ENCODE measurements around the gene GNB3. TPM values are rescaled to one million over a fixed set of nuclear protein-coding genes. Genes with fewer than 3 reads are reported as not detected.

The GNB3 gene
- total and polyA plus RNA-seq, 2 donors (not counting 3 experiments of a cell fraction or from before 2014, with no cell fraction given), result 9.4 to 12.0 TPM

DNA sequence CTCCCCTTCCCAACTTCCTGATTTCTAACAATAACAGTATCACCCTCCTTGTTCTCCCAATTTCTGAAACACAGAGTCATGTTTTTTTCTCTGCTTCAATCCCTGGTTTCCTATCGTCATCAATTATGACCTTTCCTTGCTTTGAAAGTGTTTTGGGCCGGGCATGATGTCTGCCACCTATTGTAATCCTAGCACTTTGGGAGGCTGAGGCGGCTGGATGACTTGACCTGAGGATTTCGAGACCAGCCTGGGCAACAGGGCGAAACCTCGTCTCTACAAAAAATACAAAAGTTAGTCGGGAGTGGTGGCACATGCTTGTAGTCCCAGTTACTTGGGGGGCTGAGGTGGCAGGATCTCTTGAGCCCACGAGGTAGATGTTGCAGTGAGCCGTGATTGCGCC, 31.7 kb upstream of the GNB3 start:
- H3K36me3 ChIP-seq (ENCODE audit: control insufficient read depth in 2 of 2, extremely low read depth in 1 of 2, insufficient read depth in 2 of 2, low read length in 2 of 2), result no peaks in the 10 kb centered on the region
- intact Hi-C loops (cut with micrococcal nuclease), result no loop called here
- TF ChIP-seq JUN (IDR thresholded peaks at IDR 0.05; ENCODE audit: borderline replicate concordance, insufficient read depth, insufficient read length, low read depth) (no peak), POLR2A (IDR thresholded peaks at IDR 0.05; ENCODE audit: low read depth, low read length) (no peak), FOS (IDR thresholded peaks at IDR 0.05; ENCODE audit: borderline replicate concordance, insufficient read depth, low read length) (no peak), POLR2AphosphoS5 (IDR thresholded peaks at IDR 0.05; ENCODE audit: insufficient read depth, low read depth, low read length) (no peak), MYC (IDR thresholded peaks at IDR 0.05; ENCODE audit: low read depth, low read length) (no peak), GATA2 (IDR thresholded peaks at IDR 0.05; ENCODE audit: insufficient read depth, insufficient read length, low read depth, low read length) (no peak), EZH2 (IDR thresholded peaks at IDR 0.05; ENCODE audit: borderline replicate concordance, low read depth, low read length, severe bottlenecking) (no peak)
- TF ChIP-seq, protein P1, sequence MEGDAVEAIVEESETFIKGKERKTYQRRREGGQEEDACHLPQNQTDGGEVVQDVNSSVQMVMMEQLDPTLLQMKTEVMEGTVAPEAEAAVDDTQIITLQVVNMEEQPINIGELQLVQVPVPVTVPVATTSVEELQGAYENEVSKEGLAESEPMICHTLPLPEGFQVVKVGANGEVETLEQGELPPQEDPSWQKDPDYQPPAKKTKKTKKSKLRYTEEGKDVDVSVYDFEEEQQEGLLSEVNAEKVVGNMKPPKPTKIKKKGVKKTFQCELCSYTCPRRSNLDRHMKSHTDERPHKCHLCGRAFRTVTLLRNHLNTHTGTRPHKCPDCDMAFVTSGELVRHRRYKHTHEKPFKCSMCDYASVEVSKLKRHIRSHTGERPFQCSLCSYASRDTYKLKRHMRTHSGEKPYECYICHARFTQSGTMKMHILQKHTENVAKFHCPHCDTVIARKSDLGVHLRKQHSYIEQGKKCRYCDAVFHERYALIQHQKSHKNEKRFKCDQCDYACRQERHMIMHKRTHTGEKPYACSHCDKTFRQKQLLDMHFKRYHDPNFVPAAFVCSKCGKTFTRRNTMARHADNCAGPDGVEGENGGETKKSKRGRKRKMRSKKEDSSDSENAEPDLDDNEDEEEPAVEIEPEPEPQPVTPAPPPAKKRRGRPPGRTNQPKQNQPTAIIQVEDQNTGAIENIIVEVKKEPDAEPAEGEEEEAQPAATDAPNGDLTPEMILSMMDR (IDR thresholded peaks at IDR 0.05; ENCODE audit: extremely low read depth in 1 of 2, insufficient read depth in 1 of 2, low read depth in 1 of 2, low read length in 2 of 2), result no peak
- TF ChIP-seq, protein P2, sequence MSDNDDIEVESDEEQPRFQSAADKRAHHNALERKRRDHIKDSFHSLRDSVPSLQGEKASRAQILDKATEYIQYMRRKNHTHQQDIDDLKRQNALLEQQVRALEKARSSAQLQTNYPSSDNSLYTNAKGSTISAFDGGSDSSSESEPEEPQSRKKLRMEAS (IDR thresholded peaks at IDR 0.05; ENCODE audit: insufficient read depth, insufficient read length), result no peak
- FAIRE-seq (no peak), DNase-seq (ENCODE audit: low read depth, low spot score) (no peak)
- H2AFZ ChIP-seq (ENCODE audit: low read depth, low read length), result no peak overlapping the region
- H3K4me3 ChIP-seq (replicated peaks in 1 of 3; ENCODE audit: insufficient read depth in 1 of 3, low read depth in 1 of 3, low read length in 3 of 3), result no peak overlapping the region
- no peak overlapping the region for H3K27ac ChIP-seq (ENCODE audit: insufficient read depth, low read depth, low read length)
- no peaks in the 10 kb centered on the region for H3K4me1 ChIP-seq (ENCODE audit: control insufficient read depth, extremely low read depth, insufficient read depth, low read length)
- ChIA-PET CTCF (interaction anchor here (0.9 to 1.8 kb wide), 2 partner anchors 16 to 56 kb away, joined by 4 to 6 read pairs; partner anchors contain the start of gene MLF2), POLR2A (interaction anchor here (0.6 kb wide), 2 partner anchors 21 to 42 kb away, joined by 3 to 4 read pairs; no protein-coding TSS in a partner anchor)
- H3K9me3 ChIP-seq (replicated peaks; ENCODE audit: control insufficient read depth, insufficient read depth, low read length), result no peaks in the 10 kb centered on the region
- no peak overlapping the region for H3K4me2 ChIP-seq (ENCODE audit: insufficient read depth, low read length)
- no peaks in the 10 kb centered on the region for H3K79me2 ChIP-seq (ENCODE audit: control insufficient read depth, insufficient read depth, low read length)
- no peak overlapping the region for H3K9ac ChIP-seq (replicated peaks; ENCODE audit: extremely low read depth, insufficient read depth, low read length)
- dilution Hi-C loops (cut with MboI; ENCODE audit: extremely low pct_ligation_motif_present, low sequenced_read_pairs), result no loop called here
- no TSS peak for BruUV-seq (replicated peaks)
- peaks cover 0 to 9% of the 10 kb centered on the region in 2 experiments for H3K27me3 ChIP-seq (ENCODE audit: control insufficient read depth in 2 of 2, insufficient read depth in 2 of 2, low read length in 2 of 2)
- no peaks in the 10 kb centered on the region for H3K9me1 ChIP-seq (replicated peaks; ENCODE audit: control insufficient read depth, extremely low read depth, insufficient read depth, low read length)
- H4K20me1 ChIP-seq (replicated peaks; ENCODE audit: control insufficient read depth, extremely low read depth, insufficient read depth, low read length), result no peaks in the 10 kb centered on the region

All from endothelial cell of umbilical vein (primary cell).